NK-92 treated with Interleukin-12 subunit alpha and Interleukin-12 subunit beta, amount 100 ng/mL, for 24 hours (cell line): ENCODE data around the gene LRBA.

Experiments used
- DNase-seq: peaks from one replicate; lab custom pipeline; 2025; lab: John Stamatoyannopoulos, UW

The LRBA gene

DNA sequence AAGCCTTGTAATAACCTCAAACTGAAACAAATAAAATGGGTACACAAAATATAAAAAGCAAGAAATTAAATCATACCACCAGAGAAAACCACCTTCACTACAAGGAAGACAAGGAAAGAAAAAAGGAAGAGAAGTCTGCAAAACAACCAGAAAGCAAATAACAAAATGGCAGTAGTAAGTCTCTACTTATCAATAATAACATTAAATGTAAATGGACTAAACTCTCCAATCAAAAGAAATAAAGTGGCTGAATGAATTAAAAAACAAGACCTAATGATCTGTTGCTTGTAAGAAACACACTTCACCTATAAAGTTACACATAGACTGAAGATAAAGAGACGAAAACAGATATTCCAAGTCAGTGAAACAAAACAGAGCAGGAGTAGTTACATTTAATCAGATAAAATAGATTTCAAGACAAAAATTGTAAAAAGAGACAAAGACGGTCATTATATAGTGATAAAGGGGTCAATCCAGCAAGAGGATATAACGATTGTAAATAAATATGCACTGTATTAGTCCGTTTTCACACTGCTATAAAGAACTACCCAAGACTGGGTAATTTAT, 289.0 kb downstream of the LRBA start:
- DNase-seq = no peak

DNA sequence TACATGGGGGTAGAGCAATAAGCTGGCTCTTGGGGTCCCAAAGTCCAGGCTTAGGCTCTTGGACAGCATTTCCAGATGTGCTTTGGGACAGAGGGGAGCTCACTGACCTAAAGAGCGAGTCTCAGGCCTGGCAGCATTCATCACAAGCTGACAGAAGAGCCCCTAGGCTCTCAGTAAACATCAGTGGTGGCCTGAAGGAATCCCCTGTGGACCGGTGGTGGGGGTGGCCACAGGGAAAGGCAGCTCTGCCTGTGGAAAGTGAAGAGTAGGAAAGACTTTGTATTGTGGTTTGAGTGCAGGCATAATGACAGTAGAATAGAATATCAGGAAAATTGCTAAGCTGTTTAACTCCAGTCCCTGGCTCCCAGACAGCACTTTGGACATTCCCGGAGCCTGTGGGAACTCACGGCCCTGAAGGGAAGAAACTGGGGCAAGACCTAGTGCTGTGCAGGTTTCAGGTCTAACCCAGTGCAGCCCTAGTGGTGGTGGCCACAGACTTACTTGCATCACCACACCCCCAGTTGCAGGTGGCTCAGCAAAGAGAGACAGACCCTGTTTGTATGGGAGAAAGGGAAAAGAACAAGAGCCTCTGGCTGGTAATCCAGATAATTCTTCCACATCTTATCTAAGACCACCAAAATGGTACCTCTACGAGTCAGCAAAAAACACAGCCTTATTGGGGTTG, 291.2 kb downstream of the LRBA start:
- DNase-seq = no peak

DNA sequence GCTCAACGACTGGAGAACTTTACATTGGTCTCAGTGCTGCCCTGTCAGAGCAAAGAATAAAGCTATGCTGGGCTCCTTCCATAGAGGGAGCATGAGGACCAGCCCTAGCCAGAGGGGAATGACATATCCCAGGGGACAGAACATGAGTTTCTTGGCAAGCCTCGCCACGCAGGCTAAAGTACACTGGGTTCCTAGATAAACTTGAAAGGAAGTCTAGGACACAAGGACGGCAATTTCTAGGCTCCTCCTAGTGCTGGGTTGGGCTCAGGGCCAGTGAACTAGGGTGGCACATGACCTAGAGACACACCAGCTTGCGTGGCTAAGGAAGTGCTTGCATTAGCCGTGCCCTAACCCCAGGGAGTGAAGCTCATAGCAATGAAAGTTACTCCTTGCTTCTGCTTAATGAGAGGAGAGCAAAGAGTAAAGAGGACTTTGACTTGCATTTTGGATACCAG, 292.1 kb downstream of the LRBA start:
- no peak for DNase-seq

DNA sequence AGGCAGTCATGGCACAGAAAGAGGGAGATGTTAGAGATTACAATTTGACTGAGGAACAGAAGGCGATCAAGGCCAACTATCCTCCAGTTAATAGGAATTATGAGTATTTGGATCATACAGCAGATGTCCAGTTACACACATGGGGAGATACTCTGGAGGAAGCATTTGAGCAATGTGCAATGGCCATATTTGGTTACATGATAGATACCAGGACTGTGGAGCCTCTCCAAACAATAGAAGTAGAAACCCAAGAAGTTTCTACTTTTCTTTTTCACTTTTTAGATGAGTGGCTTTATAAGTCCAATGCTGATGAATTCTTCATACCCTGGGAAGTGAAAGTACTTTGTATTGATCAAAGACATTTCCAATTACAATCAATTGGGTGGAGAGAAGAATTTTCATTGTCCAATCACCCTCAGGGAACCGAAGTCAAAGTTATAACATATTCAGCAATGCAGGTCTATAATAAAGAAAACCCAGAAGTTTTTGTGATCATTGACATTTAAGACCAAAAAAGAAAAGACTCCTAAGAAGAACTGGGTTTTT, 294.0 kb downstream of the LRBA start:
- DNase-seq = no peak

DNA sequence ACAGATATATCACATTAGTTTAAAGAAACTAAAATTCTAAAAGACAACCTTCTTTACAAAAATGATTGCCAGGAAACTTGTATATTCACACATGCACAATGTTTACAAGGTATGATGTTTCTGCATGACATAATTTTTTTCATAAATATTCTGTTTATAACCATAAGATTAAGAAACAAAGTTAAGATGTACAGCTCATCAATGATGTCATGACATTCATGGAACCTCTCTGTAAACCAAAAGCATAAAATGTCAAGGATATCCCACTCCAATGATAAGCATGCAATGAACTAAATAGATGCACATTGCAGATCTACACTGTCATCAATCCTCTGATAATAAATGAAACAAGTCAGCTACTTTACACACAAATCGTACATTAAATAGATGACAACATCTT, 297.1 kb downstream of the LRBA start:
- no peak for DNase-seq

DNA sequence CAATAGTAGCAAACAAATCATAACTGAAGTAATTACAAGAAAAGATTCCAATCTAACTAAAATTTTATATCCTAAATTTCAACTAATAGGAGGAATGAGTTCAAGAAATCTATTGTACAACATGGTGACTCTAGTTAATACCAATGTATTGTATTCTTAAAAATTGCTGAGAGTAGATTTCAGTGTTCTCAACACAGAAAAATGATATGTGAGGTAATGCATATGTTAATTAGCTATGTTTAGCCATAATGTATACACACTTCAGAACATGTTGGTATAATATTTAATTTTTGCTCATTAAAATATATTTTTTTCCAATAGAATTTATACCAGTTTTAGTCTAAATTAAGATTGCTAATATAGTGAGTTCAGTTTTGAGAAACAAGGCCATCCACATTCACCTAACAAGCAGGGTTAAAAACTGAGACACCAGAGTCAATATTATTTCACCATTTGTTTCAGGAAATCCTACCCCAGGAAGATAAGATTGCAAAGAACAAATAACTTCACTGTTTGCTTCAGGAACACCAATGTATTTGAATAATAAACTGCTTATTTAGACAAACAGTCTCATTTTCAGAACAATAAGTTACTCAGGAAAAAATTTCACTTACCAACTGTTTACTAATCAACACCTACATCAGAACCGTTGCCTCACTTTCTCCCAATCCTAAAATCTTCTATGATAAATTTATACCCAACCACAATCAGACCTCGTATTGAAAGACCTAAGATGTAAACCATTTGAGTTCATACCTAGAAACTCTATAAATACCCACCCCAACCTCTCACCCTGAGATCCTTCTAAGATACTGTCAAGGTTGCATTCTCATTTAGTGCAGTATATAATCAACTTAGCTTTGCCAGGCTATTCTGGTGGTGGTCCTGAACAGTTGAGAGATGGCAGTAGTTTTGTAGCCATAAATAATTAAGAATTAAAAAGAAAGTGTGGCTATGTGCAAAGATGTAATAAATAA, 300.3 kb downstream of the LRBA start:
- no peak for DNase-seq

DNA sequence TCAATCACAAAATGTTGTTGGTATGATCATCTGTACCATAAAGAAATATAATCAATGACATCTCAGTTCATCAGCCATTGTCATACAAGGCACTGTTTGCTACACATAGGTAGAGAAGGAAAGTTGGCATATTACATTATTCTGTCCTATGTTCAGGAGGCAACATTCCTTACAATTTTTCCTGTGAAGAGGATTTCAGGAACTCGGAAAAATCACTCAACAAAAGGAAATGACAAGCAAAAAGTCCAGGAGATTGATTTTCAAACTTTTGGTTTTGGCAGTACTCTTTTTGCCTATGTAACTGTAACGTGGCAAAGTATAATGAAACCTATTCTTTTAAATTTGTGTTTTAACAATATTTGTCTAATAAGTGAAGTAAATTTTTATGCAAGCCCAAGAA, 301.8 kb downstream of the LRBA start:
- no peak for DNase-seq

DNA sequence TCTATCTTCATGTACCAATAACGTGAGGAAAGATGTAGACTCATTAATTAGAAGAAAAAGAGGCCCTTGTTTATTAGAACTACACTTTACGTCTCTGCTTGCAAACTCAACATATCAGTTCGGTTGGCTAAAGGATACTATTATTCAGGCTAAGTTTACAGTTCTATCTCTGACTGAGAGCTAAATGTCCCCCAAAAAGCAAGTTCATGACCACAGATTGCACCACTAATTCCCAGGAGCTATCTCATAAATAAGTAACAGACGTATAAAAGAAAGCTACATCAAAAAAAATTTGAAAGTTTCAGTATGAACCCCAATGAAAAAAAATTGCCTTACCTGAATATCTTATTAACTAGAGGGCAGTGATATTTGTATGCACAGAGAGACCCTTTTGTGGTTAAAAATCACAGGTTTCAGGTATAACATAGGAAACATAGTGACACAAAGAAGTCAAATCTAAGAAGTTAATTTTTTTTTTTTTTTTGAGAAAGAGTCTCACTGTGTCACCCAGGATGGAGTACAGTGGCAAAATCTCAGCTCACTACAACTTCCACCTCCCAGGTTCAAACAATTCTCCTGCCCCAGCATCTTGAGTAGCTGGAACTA, 304.2 kb downstream of the LRBA start:
- no peak for DNase-seq

DNA sequence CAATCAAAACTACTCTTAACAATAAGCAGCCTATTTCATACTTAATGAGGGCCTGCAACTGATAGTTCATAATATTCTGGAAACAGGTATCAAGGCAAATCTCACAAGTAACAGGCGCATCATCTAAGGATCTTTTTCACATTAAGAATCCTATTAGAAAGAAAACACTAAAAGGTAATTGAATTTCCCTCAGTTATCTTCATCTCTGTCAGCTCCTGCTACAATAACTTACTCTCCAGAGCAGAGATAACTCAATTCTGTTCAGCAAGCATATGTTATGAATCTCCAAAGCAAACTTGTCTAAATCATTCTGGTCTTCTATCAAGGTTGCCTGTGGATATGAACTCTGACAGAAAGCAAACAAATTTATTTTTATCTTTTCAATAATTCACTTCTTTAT, 307.1 kb downstream of the LRBA start:
- no peak for DNase-seq

DNA sequence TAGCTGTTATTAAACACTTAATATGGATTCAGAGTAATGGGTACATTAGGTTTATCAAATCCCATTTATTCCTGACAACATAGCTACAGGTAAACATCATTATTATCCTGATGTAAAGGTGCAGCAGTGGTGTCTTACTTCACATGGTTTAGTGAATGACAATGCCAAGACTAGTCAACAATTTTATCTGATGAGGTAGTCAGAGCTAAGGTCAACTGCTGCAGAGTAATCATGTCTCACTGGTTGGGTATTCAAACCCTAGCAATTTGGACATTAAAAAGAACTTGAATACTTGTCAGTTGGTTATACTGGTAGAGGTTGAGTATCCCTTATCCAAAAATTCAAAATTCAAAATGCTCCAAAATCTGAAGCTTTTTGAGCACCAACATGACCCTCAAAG, 315.5 kb downstream of the LRBA start:
- DNase-seq = no peak

DNA sequence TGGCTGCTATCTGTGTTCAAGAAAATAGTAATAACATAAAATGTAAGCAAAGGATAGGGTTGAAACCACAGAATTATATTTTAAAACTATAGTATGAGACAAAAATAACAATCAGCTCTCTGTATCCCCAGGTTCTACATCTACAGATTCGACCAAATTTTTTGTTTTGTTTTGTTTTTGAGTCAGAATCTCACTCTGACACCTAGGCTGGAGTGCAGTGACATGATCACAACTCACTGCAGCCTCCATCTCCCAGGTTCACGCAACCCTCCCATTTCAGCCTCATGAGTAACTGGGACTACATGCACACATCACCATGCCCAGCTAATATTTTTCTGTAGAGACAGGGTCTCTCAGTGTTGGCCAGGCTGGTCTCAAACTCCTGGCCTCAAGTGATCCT, 319.9 kb downstream of the LRBA start:
- no peak for DNase-seq

DNA sequence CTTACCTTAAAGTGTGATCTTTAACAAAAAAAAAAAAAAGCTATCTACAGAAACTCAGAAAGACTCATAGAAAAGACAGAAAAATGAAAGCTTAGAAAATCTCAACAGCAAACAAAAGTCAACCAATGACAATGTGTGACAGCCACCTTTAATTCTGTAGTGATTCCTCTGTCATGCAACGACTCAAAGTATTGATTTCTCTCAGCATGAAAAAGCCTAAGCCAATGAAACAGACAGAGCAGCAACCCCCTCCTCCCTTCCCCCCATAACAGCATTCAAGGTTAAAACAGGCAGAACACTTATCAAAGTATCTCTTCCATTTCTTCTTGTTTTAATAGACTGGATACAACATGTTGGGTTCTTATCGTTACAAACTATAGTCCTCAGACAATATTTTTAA, 320.6 kb downstream of the LRBA start:
- DNase-seq = no peak

DNA sequence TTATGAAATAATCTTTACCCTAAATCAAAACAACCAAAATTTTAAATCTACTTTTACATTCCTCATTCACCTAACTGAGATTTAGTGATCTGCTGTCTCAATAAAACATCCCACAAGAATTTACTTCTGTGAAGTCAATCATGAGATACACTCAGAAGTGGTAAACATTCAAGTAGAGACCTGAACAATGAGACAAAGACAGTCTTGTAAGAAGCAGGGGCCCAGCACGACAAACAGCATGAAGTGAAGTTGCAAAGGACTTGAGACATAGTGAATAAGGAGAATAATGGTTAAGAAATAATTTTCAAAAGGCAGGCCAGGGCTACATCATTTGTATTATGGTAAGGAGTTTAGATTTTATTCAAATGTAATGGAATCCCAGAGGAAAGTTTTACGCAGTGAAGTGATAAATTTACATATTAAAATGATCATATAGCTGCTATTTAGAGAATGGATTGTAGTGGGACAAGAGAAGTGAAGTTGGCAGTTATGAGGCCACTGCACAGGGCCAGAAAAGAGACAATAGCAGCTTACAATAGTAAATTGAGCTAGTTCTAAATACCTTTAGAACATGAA, 331.2 kb downstream of the LRBA start:
- no peak for DNase-seq

DNA sequence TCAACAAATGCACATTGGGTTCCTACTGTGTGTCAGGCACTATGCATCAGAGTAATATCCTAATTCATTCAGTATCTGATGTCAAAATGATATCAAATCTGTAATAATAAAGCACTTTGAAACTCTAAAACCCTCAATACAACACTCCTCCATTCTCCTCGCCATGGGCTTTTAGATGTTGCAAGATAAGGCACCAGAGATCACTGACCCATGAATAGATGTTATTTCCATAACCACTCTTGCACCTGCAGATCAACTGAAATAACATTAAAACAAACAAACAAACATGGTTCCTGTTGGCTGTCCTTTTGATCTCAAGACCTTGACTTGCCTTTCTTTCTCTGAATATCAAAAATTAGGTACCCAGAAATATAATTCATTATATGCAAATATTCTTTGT, 333.0 kb downstream of the LRBA start:
- no peak for DNase-seq

DNA sequence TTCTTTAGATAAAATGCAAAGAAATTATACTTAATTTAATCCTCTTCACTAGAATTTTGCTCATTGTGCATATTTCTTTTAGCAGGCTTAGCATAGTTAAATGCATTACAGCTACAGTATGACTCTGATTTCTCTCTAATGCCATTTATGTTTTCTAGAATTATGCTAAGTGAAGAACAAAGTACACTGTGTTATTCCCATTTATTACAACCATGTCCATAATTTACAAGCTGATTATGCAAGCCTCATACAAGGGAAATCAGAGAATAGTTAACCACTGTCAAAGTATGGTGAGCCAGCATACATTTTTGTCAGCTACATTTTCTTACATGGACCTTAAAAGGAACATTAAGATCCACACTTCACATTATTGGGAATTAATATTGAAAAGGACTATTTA, 334.0 kb downstream of the LRBA start:
- no peak for DNase-seq

DNA sequence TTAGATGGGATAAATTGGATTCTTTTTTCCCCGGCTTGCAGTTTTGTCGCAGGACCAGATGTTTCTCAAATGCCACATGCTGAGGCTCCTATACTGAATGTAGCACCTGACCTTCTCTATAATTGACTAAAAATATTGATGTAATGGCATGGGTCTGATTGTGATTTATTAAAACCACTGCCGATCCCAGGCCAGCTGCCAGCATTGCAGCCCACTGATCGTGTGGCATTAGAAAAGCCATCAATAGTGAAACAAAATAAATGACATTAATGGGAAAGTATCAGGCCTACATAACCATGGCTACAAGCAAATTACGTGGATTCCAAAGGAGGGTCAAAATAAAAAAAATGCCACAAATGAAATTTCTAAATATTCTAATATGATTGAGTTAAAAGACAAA, 334.4 kb downstream of the LRBA start:
- DNase-seq = no peak

DNA sequence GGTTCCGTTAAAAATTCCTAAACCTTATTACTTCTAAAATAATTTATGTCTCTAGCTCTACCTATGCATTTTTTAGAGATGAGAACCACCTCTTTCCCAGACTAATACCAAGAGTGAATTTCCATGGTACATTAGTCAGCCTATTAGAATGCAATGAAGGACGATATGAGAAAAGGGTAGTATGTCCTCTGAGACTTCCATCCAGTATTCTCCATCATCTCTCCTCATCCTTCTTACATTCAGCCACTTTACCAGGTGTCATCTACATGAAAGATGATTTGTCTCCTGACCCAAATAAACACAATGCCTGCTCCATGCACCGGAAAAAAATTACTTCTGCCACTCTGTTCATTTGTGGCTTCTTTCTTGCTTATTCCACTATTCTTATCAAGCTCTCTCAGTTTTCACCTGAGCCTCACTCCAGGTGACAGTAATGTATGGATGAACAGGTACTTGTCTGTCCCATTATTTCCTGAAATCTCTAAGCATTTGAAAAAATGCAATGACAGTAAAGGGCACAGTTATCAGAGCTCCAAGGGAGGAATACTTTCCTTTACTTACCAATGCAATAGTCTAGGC, 335.2 kb downstream of the LRBA start:
- DNase-seq = no peak

DNA sequence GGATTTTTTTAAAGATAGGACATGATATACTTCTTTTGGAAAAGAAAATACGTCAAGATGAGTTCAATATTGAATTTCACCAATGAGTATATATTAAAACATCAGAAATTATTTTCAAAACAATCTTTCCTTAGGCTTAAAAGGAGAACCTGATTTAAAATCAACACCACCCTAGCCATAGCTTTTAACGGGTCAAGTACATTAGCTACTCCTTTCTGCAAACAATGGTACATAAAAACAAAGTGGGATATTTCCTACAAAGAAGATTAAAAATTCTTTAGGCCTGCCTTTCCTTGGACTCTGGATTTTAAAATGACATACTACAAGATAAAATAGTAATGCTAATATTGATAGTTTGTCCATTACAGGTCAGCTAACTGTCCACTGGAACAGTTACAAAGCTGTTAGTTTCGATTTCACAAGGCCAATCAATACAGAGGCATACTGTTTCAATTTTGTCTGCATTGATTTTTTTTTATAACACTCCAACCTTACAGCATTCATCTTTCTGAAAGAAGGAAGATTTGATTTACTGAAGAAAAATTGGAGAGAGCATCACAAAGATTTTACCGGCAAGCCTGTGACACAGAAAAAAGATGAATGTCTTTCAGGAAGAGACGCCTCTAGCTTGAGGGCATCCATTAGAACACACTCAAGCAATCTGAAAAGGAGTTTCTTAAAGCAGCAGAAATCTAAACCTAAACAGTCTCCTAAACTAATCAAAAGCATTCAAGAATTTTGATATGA, 335.9 kb downstream of the LRBA start:
- DNase-seq = no peak

DNA sequence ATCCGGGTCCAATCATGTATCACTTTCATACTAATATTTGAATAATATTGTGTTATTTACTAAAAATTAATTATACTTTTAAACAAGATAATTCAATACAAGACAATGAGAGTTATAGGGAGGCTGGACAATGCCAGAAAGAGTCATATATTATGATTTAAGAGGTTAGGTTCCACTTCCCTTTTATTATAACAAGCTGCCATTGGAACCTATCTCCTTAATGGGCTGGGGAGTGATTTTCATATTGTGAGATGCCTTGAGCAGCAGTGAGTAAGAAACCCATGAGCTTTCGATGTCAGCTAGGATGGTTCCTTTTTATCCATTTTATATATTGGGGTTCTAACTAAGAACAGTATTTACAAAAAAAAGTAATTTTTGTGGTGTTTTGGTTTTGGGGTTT, 341.3 kb downstream of the LRBA start:
- no peak for DNase-seq

DNA sequence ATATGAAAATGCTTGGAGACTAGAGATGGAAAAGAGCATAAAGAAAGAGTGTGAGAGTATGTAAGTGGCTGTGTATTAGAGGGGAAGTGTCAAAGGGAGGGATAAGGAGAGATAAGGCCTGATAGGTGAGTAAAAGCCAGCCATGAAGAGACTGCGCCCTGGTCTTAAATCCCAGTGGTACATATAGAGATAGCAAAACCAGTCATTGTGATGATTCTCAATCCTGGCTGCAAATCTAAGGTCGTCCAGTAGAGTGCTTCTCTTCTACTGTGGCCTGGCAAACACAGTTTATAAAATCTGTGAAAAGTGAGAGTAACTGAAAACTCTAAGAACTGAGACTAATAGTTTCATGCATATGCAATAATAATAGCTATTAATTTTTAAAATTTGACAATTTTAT, 346.3 kb downstream of the LRBA start:
- no peak for DNase-seq

DNA sequence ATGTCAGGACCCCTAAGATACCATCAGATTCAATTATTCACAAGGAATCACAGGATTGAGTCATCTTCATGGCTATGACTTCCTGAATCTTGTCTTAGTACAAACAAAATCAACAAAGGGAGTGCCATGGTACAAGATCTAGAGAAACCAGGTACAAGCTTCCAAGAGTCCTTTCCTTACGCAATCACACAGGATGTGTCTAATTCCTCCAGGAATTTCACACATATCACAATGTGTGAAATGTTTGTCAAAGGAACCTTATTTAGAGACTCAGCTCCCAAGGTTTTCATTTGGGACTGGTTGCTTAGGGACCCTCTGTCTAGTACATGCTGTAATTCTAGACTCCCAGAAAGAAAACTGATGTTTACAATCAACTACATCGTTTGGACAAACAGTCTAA, 350.1 kb downstream of the LRBA start:
- no peak for DNase-seq
